ENCODE data around the gene MGLL. TPM values are rescaled to one million over a fixed set of nuclear protein-coding genes. Genes with fewer than 3 reads are reported as not detected.

Gene MGLL
- polyA plus RNA-seq, 2 donors: 78.0 to 99.1 TPM

DNA sequence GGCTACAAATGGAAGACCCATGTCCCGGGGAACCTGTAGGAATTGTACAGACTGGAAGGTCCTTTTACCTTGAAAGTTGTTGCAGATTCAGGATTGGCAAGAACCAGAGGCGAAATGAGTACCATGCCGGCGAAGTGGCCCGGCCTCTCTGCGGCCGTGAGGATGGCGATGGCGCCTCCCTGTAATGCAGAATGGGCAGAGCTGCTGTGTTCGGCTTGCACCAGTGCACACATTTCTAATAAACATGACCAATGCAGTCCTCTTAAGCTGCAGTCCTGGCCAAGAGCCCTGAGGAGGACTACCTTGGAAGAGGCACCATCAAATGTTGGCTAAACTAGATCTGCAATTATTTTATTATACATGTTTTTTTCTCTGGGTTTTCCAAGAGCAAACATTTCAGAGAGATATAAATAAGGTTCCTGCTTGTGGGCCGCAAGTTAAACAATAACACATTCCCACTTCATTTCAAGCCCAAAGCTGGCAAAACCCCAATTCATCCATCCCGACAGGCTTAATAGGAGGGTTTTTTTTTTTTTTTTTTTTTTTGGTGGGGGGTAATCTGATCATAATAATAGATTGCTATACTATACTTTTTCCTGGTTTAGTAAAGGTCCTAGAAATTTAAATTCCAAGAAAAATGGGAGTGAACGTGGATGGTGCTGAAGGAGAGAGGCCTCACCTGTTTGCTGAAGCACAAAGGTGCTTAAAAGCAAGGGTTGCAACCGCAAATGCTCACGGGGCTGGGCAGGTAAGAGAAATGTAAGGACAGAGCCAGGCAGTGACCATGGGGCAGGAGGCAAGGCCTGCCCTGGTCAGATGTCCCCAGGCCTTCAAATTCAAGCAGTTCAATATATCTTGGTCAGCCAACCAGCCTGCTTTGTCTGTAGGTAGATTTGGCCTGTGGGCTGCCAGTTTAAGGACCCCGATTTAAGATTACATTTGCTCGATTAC lies 101.1 kb downstream of the MGLL start:
- no peaks in the 10 kb centered on the region for H3K27me3 ChIP-seq (ENCODE audit: control insufficient read depth in 1 of 2, insufficient read depth in 2 of 2, low read length in 2 of 2)
- no peaks in the 10 kb centered on the region for H3K4me1 ChIP-seq (ENCODE audit: control insufficient read depth in 2 of 2, insufficient read depth in 2 of 2, low read length in 1 of 2)
- H3K9me3 ChIP-seq (ENCODE audit: control insufficient read depth in 2 of 2, insufficient read depth in 1 of 2, low read depth in 1 of 2, low read length in 1 of 2): no peaks in the 10 kb centered on the region
- no peak overlapping the region for H3K27ac ChIP-seq (ENCODE audit: low read depth in 2 of 2, low read length in 1 of 2)
- H3K36me3 ChIP-seq (ENCODE audit: control insufficient read depth in 2 of 2, insufficient read depth in 2 of 2, low read length in 1 of 2): peaks cover 0 to 12% of the 10 kb centered on the region in 2 donors
- WGBS, 2 donors: 90 to 91% methylated on average over 17 of the region's 17 CpGs
- H3K4me3 ChIP-seq (ENCODE audit: low read depth in 1 of 2, low read length in 2 of 2): no peak overlapping the region

DNA sequence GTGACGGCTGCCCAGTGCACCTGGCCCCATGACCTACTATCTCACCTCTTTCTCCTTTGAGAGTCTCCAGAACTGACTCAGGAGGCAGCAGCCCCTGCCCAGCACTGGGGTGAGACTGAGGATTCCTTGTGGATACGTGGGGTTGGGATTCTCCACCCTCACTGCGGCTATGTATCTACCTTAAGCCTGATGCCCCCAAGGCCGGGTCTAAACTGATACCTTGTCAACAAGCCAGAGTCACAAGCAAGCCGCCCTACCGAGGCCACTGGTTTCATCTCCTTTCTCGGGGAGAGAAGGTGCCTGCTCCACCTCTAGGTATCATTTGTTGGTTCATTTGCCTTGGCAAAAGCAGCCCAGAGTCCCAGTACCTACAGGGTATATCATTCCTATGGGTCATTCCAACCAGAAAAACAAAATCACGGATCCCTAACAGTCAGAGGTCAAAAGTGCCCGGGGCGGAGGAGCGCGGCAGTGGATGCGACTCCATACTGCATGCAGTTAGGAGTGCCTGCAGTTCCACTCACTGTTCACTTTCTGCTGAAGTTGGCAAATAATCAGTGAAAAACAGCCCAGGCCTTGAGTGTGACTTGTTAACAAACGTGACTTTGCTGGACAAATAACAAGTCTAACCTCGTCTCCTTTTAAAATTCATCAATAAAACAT lies 102.0 kb downstream of the MGLL start:
- Histone ChIP-seq H3K4me1 (ENCODE audit: control insufficient read depth in 2 of 2, insufficient read depth in 2 of 2, low read length in 1 of 2) (no peaks in the 10 kb centered on the region), H3K36me3 (ENCODE audit: control insufficient read depth in 2 of 2, insufficient read depth in 2 of 2, low read length in 1 of 2) (peaks cover 0 to 12% of the 10 kb centered on the region in 2 donors), H3K27me3 (ENCODE audit: control insufficient read depth in 1 of 2, insufficient read depth in 2 of 2, low read length in 2 of 2) (no peaks in the 10 kb centered on the region), H3K9me3 (ENCODE audit: control insufficient read depth in 2 of 2, insufficient read depth in 1 of 2, low read depth in 1 of 2, low read length in 1 of 2) (no peaks in the 10 kb centered on the region), H3K4me3 (ENCODE audit: low read depth in 1 of 2, low read length in 2 of 2) (no peak overlapping the region), H3K27ac (ENCODE audit: low read depth in 2 of 2, low read length in 1 of 2) (no peak overlapping the region)
- WGBS, 2 donors: 86 to 88% methylated on average over 15 of the region's 15 CpGs

DNA sequence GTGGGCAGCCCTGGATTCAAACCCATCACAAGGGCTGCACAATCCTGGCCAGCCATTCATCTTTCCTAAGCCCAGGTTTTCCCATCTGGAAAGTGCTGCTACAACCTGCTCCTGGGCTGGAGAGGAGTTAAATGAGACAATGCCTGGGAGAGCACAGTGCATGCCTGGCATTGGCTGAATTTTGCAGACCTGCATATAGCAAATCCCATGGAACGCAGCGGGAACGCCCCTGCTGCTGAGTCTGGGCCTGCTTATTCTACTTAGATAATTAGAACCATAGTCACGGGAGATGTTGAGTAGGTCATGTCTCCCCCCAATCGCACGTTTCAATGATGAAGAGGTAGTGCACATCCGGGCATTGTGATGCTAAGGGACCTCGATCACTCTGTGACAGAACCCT lies 102.9 kb downstream of the MGLL start:
- 92 to 94% methylated on average over 8 of the region's 8 CpGs for WGBS, 2 donors
- Histone ChIP-seq H3K4me3 (ENCODE audit: low read depth in 1 of 2, low read length in 2 of 2) (no peak overlapping the region), H3K36me3 (ENCODE audit: control insufficient read depth in 2 of 2, insufficient read depth in 2 of 2, low read length in 1 of 2) (peaks cover 4 to 14% of the 10 kb centered on the region in 2 donors), H3K9me3 (ENCODE audit: control insufficient read depth in 2 of 2, insufficient read depth in 1 of 2, low read depth in 1 of 2, low read length in 1 of 2) (no peaks in the 10 kb centered on the region), H3K27ac (ENCODE audit: low read depth in 2 of 2, low read length in 1 of 2) (no peak overlapping the region), H3K27me3 (ENCODE audit: control insufficient read depth in 1 of 2, insufficient read depth in 2 of 2, low read length in 2 of 2) (no peaks in the 10 kb centered on the region), H3K4me1 (ENCODE audit: control insufficient read depth in 2 of 2, insufficient read depth in 2 of 2, low read length in 1 of 2) (no peaks in the 10 kb centered on the region)

DNA sequence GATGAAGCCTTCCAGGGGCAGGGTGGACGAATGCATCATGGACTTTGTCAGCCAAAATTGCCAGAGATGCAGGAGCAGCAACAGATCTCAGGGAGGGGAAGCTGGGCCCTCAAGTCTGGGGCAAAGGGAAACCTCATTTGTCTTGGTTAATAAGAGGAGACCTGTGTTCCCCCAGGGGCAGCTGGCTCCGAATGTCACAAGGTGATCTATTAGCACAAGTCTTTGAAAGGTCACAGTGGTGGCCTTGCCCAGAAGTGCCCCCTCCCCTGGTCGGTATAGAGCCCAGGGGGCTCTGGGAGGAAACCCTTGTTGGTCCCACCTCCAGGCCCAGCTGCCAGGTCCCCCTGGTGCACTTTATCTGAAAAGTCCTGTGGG lies 103.4 kb downstream of the MGLL start:
- 52 to 54% methylated on average over 3 of the region's 3 CpGs for WGBS, 2 donors
- no peaks in the 10 kb centered on the region for H3K27me3 ChIP-seq (ENCODE audit: control insufficient read depth in 1 of 2, insufficient read depth in 2 of 2, low read length in 2 of 2)
- no peak overlapping the region for H3K27ac ChIP-seq (ENCODE audit: low read depth in 2 of 2, low read length in 1 of 2)
- peaks cover 5 to 17% of the 10 kb centered on the region in 2 donors for H3K36me3 ChIP-seq (ENCODE audit: control insufficient read depth in 2 of 2, insufficient read depth in 2 of 2, low read length in 1 of 2)
- no peaks in the 10 kb centered on the region for H3K4me1 ChIP-seq (ENCODE audit: control insufficient read depth in 2 of 2, insufficient read depth in 2 of 2, low read length in 1 of 2)
- no peak overlapping the region for H3K4me3 ChIP-seq (ENCODE audit: low read depth in 1 of 2, low read length in 2 of 2)
- no peaks in the 10 kb centered on the region for H3K9me3 ChIP-seq (ENCODE audit: control insufficient read depth in 2 of 2, insufficient read depth in 1 of 2, low read depth in 1 of 2, low read length in 1 of 2)

DNA sequence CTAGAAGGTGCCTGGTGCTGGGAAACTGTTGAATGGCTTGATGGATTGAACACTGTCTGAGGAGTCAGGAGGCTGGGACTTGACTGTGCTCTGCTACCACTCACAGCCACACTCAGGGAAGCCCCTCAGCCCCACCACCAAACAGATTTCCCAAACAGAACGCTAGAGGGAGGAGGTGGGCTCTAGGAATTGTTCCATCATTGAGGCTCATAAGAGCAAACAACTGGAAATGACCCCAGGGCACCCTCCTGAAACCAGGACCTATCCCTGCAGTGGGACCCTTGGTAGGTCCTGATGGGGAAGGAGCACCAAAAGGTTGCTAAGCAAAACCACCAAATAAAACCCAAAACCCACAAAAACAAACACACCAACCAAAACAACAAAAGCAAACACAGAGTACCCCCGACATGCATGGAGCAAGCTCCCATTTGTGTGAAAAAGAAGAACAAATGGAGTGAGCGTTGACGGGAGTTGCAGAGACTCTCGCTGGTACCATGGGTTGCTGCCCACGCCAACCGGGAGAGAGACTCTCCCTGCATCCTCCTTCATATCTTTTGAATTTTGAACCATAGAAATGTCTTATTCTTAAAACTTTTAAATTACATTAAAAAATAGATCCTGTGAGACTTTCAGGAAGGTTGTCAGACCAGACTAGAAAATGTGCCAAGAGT lies 103.9 kb downstream of the MGLL start:
- H3K36me3 ChIP-seq (ENCODE audit: control insufficient read depth in 2 of 2, insufficient read depth in 2 of 2, low read length in 1 of 2): peaks cover 10 to 20% of the 10 kb centered on the region in 2 donors
- H3K27me3 ChIP-seq (ENCODE audit: control insufficient read depth in 1 of 2, insufficient read depth in 2 of 2, low read length in 2 of 2): no peaks in the 10 kb centered on the region
- H3K27ac ChIP-seq (ENCODE audit: low read depth in 2 of 2, low read length in 1 of 2): no peak overlapping the region
- no peak overlapping the region for H3K4me3 ChIP-seq (ENCODE audit: low read depth in 1 of 2, low read length in 2 of 2)
- H3K4me1 ChIP-seq (ENCODE audit: control insufficient read depth in 2 of 2, insufficient read depth in 2 of 2, low read length in 1 of 2): no peaks in the 10 kb centered on the region
- WGBS, 2 donors: 85 to 86% methylated on average over 7 of the region's 7 CpGs
- no peaks in the 10 kb centered on the region for H3K9me3 ChIP-seq (ENCODE audit: control insufficient read depth in 2 of 2, insufficient read depth in 1 of 2, low read depth in 1 of 2, low read length in 1 of 2)

DNA sequence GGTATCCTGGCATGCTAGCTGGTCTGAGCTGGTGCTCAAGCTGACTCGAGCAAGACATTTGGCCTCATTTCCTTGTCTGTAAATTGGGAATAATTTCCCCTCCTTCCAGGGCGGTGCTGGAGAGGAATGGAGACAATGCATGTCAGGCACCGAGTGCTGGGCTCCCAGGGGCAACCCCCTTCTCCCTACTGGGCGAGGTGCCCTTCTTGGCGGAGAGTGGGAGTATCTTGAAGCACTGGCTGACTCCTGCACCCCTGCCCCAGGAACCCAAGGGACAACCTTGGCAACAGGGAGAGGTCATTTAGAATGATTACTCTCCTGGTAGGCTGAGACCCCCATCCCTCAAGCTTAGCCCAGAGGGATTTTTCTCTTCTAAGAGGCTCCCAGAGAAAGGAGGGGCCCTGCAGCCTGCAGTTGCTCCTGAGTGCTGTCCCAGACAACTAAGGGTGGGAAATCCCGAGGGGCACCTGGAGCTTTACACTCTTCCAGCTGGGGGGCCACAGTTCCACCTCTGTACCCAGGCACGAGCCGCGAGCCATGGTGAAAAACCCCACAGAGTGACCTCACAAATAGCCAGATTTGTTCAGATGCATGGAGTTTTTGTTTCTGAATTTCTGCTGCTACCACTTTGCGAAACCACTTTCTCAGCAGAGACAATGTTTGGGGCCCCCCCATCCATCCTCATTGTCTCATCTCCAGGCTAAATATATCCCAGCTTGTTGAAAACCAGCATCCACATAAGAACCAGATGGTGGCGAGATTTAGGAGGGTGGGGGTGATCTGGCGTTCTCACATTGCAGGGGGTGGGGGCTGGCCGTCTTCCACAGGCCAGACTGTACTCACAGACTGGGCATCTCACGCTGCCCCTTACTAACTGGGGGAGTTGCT lies 104.7 kb downstream of the MGLL start:
- no peak overlapping the region for H3K27ac ChIP-seq (ENCODE audit: low read depth in 2 of 2, low read length in 1 of 2)

DNA sequence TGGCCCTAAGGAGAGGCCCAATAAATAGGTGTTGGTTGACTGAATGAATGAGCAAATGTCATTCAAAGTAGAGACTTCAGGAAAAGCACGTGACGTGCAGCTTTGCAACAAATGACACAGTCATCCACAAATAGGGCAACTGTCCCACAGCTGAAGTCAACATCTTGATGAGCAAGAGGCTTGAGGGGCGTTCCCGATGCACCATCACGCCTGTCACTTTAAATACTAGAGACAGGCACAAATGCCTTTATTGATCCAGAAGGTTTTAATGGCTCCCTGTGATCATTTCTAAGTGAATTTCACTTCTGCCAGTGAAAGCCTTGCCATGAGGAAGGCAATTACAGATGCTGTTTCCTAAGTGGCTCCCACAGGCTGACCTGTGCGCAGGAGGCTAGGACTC lies 105.9 kb downstream of the MGLL start:
- no peak overlapping the region for H3K4me3 ChIP-seq (ENCODE audit: low read depth in 1 of 2, low read length in 2 of 2)
- 86 to 92% methylated on average over 6 of the region's 6 CpGs for WGBS, 2 donors
- peaks cover 10 to 21% of the 10 kb centered on the region in 2 donors for H3K36me3 ChIP-seq (ENCODE audit: control insufficient read depth in 2 of 2, insufficient read depth in 2 of 2, low read length in 1 of 2)
- H3K27ac ChIP-seq (ENCODE audit: low read depth in 2 of 2, low read length in 1 of 2): no peak overlapping the region
- H3K4me1 ChIP-seq (ENCODE audit: control insufficient read depth in 2 of 2, insufficient read depth in 2 of 2, low read length in 1 of 2): no peaks in the 10 kb centered on the region
- H3K27me3 ChIP-seq (ENCODE audit: control insufficient read depth in 1 of 2, insufficient read depth in 2 of 2, low read length in 2 of 2): no peaks in the 10 kb centered on the region
- H3K9me3 ChIP-seq (ENCODE audit: control insufficient read depth in 2 of 2, insufficient read depth in 1 of 2, low read depth in 1 of 2, low read length in 1 of 2): no peaks in the 10 kb centered on the region

More for the DNA sequence above, 104.7 kb downstream of the MGLL start:
- Histone ChIP-seq H3K36me3 (ENCODE audit: control insufficient read depth in 2 of 2, insufficient read depth in 2 of 2, low read length in 1 of 2) (peaks cover 10 to 21% of the 10 kb centered on the region in 2 donors), H3K9me3 (ENCODE audit: control insufficient read depth in 2 of 2, insufficient read depth in 1 of 2, low read depth in 1 of 2, low read length in 1 of 2) (no peaks in the 10 kb centered on the region), H3K4me3 (ENCODE audit: low read depth in 1 of 2, low read length in 2 of 2) (no peak overlapping the region), H3K4me1 (ENCODE audit: control insufficient read depth in 2 of 2, insufficient read depth in 2 of 2, low read length in 1 of 2) (no peaks in the 10 kb centered on the region), H3K27me3 (ENCODE audit: control insufficient read depth in 1 of 2, insufficient read depth in 2 of 2, low read length in 2 of 2) (no peaks in the 10 kb centered on the region)
- WGBS, 2 donors: 75 to 82% methylated on average over 14 of the region's 14 CpGs

DNA sequence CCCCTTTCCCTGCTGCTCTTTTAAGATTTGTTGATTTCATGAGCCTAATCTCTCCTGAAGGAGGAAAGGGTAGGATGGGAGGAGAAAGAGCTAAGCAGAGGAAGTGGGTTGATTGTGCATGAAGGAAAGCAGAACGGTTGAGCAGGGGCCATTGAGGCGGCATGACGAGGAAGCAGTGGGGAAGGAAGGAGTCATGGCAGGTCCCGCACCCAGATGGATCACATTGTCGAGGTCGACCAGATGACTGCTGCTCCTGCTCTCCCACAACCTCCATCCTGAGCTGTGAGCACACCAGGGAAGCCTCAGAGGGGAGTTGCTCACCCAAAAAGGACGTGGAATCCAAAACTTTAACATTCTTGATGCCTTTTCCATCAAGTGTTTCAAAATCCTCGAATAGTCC lies 106.8 kb downstream of the MGLL start:
- Histone ChIP-seq H3K4me3 (ENCODE audit: low read depth in 1 of 2, low read length in 2 of 2) (no peak overlapping the region), H3K36me3 (ENCODE audit: control insufficient read depth in 2 of 2, insufficient read depth in 2 of 2, low read length in 1 of 2) (peaks cover 10 to 21% of the 10 kb centered on the region in 2 donors), H3K4me1 (ENCODE audit: control insufficient read depth in 2 of 2, insufficient read depth in 2 of 2, low read length in 1 of 2) (peaks cover 0 to under 1% of the 10 kb centered on the region in 2 donors), H3K27ac (ENCODE audit: low read depth in 2 of 2, low read length in 1 of 2) (no peak overlapping the region), H3K9me3 (ENCODE audit: control insufficient read depth in 2 of 2, insufficient read depth in 1 of 2, low read depth in 1 of 2, low read length in 1 of 2) (no peaks in the 10 kb centered on the region), H3K27me3 (ENCODE audit: control insufficient read depth in 1 of 2, insufficient read depth in 2 of 2, low read length in 2 of 2) (no peaks in the 10 kb centered on the region)
- 63 to 69% methylated on average over 8 of the region's 8 CpGs for WGBS, 2 donors

DNA sequence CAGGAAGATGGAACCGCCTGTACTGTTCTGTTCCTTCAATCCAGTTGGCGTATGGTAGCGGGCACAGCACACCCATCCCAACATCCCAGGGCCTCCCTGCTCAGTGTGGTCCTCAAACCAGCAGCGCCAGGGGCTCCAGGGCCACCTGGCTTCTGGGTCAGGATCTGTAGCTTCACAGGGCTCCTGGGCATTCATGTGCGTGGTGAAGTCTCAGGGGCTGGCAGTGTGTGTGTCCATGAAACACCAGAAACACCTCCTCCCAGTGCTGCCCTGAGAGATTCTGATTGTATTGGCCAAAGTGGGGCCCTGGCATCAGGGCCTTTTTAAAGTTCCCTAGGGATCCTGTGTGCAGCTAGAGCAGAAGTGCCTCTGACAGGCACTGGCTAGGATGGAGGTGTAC lies 107.4 kb downstream of the MGLL start:
- peaks cover 10 to 21% of the 10 kb centered on the region in 2 donors for H3K36me3 ChIP-seq (ENCODE audit: control insufficient read depth in 2 of 2, insufficient read depth in 2 of 2, low read length in 1 of 2)
- WGBS, 2 donors: 94 to 98% methylated on average over 5 of the region's 5 CpGs

More for the DNA sequence above, 107.4 kb downstream of the MGLL start:
- H3K9me3 ChIP-seq (ENCODE audit: control insufficient read depth in 2 of 2, insufficient read depth in 1 of 2, low read depth in 1 of 2, low read length in 1 of 2): no peaks in the 10 kb centered on the region
- H3K4me3 ChIP-seq (ENCODE audit: low read depth in 1 of 2, low read length in 2 of 2): no peak overlapping the region
- H3K27me3 ChIP-seq (ENCODE audit: control insufficient read depth in 1 of 2, insufficient read depth in 2 of 2, low read length in 2 of 2): no peaks in the 10 kb centered on the region
- no peak overlapping the region for H3K27ac ChIP-seq (ENCODE audit: low read depth in 2 of 2, low read length in 1 of 2)
- H3K4me1 ChIP-seq (ENCODE audit: control insufficient read depth in 2 of 2, insufficient read depth in 2 of 2, low read length in 1 of 2): peaks cover 0 to 2% of the 10 kb centered on the region in 2 donors

Data from esophagus (tissue), 2 donors.